DND-41 (cell line): ENCODE measurements around the gene CNNM1.

ENCODE experiments used
- ATAC-seq: fragments of 200-7000 bp; cut with Tn5 transposase; 3 replicates; pipeline ENCODE4 v1.9.1; 2021; ENCODE audit warnings: low read depth; ENCODE audit not compliant: insufficient read depth
- DNase-seq: peaks from one replicate; pipeline ENCODE4 v3.0.0-alpha.2; 2020
- H2AFZ ChIP-seq: 2 replicates; pipeline ENCODE4 v1.6.0; 2012; ENCODE audit warnings: low read depth, low read length
- H3K27ac ChIP-seq: 2 replicates; pipeline ENCODE4 v1.5.1; 2012; ENCODE audit warnings: low read length, inconsistent platforms
- H3K27me3 ChIP-seq: fragments of 200-600 bp; sonication (generic); 2 replicates; pipeline ENCODE4 v1.6.0; 2012; ENCODE audit warnings: low read length, mild to moderate bottlenecking, inconsistent platforms; ENCODE audit not compliant: insufficient read depth, poor library complexity
- H3K36me3 ChIP-seq: 2 replicates; pipeline ENCODE4 v1.5.1; 2012; ENCODE audit warnings: low read length, inconsistent platforms; ENCODE audit not compliant: insufficient read depth
- H3K4me1 ChIP-seq: 2 replicates; pipeline ENCODE4 v1.5.1; 2012; ENCODE audit warnings: mild to moderate bottlenecking, low read length; ENCODE audit not compliant: insufficient read depth
- H3K4me2 ChIP-seq: 2 replicates; pipeline ENCODE4 v1.6.0; 2012; ENCODE audit warnings: mild to moderate bottlenecking, moderate library complexity, low read length, inconsistent platforms; ENCODE audit not compliant: insufficient read depth
- H3K4me3 ChIP-seq, 2 experiments: fragments of 200-600 bp in 1 of 2; shearing (Covaris generic) in 1 of 2; 2 replicates each; pipeline ENCODE4 v1.5.1; 2012 to 2016; ENCODE audit warnings: inconsistent platforms in 2 of 2, low read length in 2 of 2, mild to moderate bottlenecking in 2 of 2, low read depth in 1 of 2, moderate library complexity in 1 of 2
- H3K79me2 ChIP-seq: 2 replicates; pipeline ENCODE4 v1.6.0; 2012; ENCODE audit warnings: low read length, inconsistent platforms; ENCODE audit not compliant: insufficient read depth
- H3K9ac ChIP-seq: 2 replicates; pipeline ENCODE4 v1.6.0; 2012; ENCODE audit warnings: low read depth, mild to moderate bottlenecking, inconsistent platforms, low read length, moderate library complexity
- H3K9me3 ChIP-seq: 2 replicates; pipeline ENCODE4 v1.5.1; 2012; ENCODE audit warnings: low read length, moderate library complexity, mild to moderate bottlenecking, inconsistent platforms; ENCODE audit not compliant: insufficient read depth, severe bottlenecking
- H4K20me1 ChIP-seq: 2 replicates; pipeline ENCODE4 v1.6.0; 2012; ENCODE audit warnings: low read length; ENCODE audit not compliant: insufficient read depth
- CTCF ChIP-seq: IDR thresholded peaks from 2 replicates; pipeline ENCODE4 v1.5.1; 2012; ENCODE audit warnings: borderline replicate concordance, low read length, moderate library complexity, mild to moderate bottlenecking; ENCODE audit not compliant: poor library complexity, severe bottlenecking; ENCODE audit errors: extremely low read depth
- EZH2 ChIP-seq: IDR thresholded peaks from 3 replicates; pipeline ENCODE4 v1.6.1; 2012; ENCODE audit warnings: borderline replicate concordance, low read depth, mild to moderate bottlenecking, moderate library complexity, low read length, inconsistent platforms; ENCODE audit not compliant: severe bottlenecking

CNNM1 gene

GRCh38 chr10:99393036-99393435 is 63.9 kb downstream of the CNNM1 start:
- Histone ChIP-seq H3K9me3 (no peaks in the 10 kb centered on the region), H3K79me2 (no peaks in the 10 kb centered on the region), H3K27me3 (peaks cover 8% of the 10 kb centered on the region), H4K20me1 (no peaks in the 10 kb centered on the region), H2AFZ (no peak overlapping the region), H3K27ac (no peak overlapping the region), H3K36me3 (peaks cover 16% of the 10 kb centered on the region), H3K4me3 (no peak overlapping the region), H3K4me1 (peaks cover 4% of the 10 kb centered on the region), H3K4me2 (no peak overlapping the region), H3K9ac (no peak overlapping the region)
- DNase-seq, result no peak
- ATAC-seq, result no peak
- no peak for TF ChIP-seq CTCF
- no peak for TF ChIP-seq EZH2

GRCh38 chr10:99393683-99394082 is 64.5 kb downstream of the CNNM1 start:
- Histone ChIP-seq H2AFZ (no peak overlapping the region), H3K27me3 (peaks cover 6% of the 10 kb centered on the region), H3K9me3 (no peaks in the 10 kb centered on the region), H4K20me1 (no peaks in the 10 kb centered on the region), H3K36me3 (peaks cover 22% of the 10 kb centered on the region), H3K4me3 (no peak overlapping the region), H3K27ac (no peak overlapping the region), H3K4me1 (peaks cover 4% of the 10 kb centered on the region), H3K4me2 (no peak overlapping the region), H3K79me2 (no peaks in the 10 kb centered on the region), H3K9ac (no peak overlapping the region)
- DNase-seq, result no peak
- TF ChIP-seq CTCF (no peak), EZH2 (no peak)
- ATAC-seq, result no peak

- Histone ChIP-seq H3K9ac (no peak overlapping the region), H3K4me1 (peaks cover 4% of the 10 kb centered on the region), H4K20me1 (no peaks in the 10 kb centered on the region), H3K36me3 (peaks cover 27% of the 10 kb centered on the region), H3K4me3 (no peak overlapping the region), H2AFZ (no peak overlapping the region), H3K79me2 (no peaks in the 10 kb centered on the region), H3K27me3 (peaks cover 6% of the 10 kb centered on the region), H3K27ac (no peak overlapping the region), H3K9me3 (no peaks in the 10 kb centered on the region), H3K4me2 (no peak overlapping the region)
- ATAC-seq (no peak), DNase-seq (no peak)
- no peak for TF ChIP-seq CTCF
- TF ChIP-seq EZH2, result no peak
Observed at GRCh38 chr10:99394256-99394655, 65.1 kb downstream of the CNNM1 start.
